GM23338 (cell line): ENCODE measurements around the gene ZFP62. TPM values are rescaled to one million over a fixed set of nuclear protein-coding genes. Genes with fewer than 3 reads are reported as not detected.

Source experiments
- ATAC-seq: fragments of 200-7000 bp; cut with Tn5 transposase; 3 replicates; pipeline ENCODE4 v1.9.1; 2020
- DNase-seq: peaks from one replicate; pipeline ENCODE4 v3.0.0-alpha.2; 2015; ENCODE audit warnings: low spot score
- H2AFZ ChIP-seq: fragments of 200-600 bp; sonication (generic); 2 replicates; pipeline ENCODE4 v1.8.0; 2016; ENCODE audit warnings: antibody characterized with exemption, mild to moderate bottlenecking, moderate library complexity
- H3F3A ChIP-seq: fragments of 200-600 bp; sonication (generic); replicated peaks from 2 replicates; pipeline ENCODE4 v1.8.0; 2017; ENCODE audit warnings: antibody characterized with exemption, mixed run types, low read depth
- H3K27ac ChIP-seq: fragments of 200-600 bp; sonication (generic); 2 replicates; pipeline ENCODE4 v1.6.1; 2016; ENCODE audit warnings: low read depth
- H3K27me3 ChIP-seq: fragments of 200-600 bp; sonication (generic); 2 replicates; pipeline ENCODE4 v1.8.0; 2016; ENCODE audit warnings: mild to moderate bottlenecking, mixed run types, moderate library complexity; ENCODE audit not compliant: insufficient read depth
- H3K36me3 ChIP-seq: fragments of 200-600 bp; sonication (generic); 2 replicates; pipeline ENCODE4 v1.8.0; 2016; ENCODE audit warnings: mild to moderate bottlenecking; ENCODE audit not compliant: insufficient read depth
- H3K4me1 ChIP-seq: fragments of 200-600 bp; sonication (generic); 2 replicates; pipeline ENCODE4 v1.8.0; 2016; ENCODE audit warnings: mild to moderate bottlenecking, moderate library complexity; ENCODE audit not compliant: insufficient read depth
- H3K4me2 ChIP-seq: fragments of 200-600 bp; sonication (generic); 2 replicates; pipeline ENCODE4 v1.7.1; 2017; ENCODE audit warnings: mixed run types
- H3K4me3 ChIP-seq: fragments of 200-600 bp; sonication (generic); 2 replicates; pipeline ENCODE4 v1.6.1; 2016; ENCODE audit warnings: mixed run types
- H3K79me2 ChIP-seq: fragments of 200-600 bp; sonication (generic); replicated peaks from 2 replicates; pipeline ENCODE4 v1.8.0; 2017; ENCODE audit warnings: mild to moderate bottlenecking; ENCODE audit not compliant: insufficient read depth
- H3K9me2 ChIP-seq: fragments of 200-600 bp; sonication (generic); 2 replicates; pipeline ENCODE4 v1.8.0; 2017; ENCODE audit not compliant: insufficient read depth
- H4K20me1 ChIP-seq: fragments of 200-600 bp; sonication (generic); replicated peaks from 2 replicates; pipeline ENCODE4 v1.8.0; 2017; ENCODE audit warnings: mild to moderate bottlenecking; ENCODE audit not compliant: insufficient read depth
- H3K27ac Mint-ChIP-seq: 2 replicates; pipeline ENCODE4 v1.8.0; 2020; ENCODE audit warnings: inconsistent platforms, mild to moderate bottlenecking, moderate library complexity, mixed read lengths
- H3K27me3 Mint-ChIP-seq: 3 replicates; pipeline ENCODE4 v1.8.0; 2022; ENCODE audit warnings: low read depth, mild to moderate bottlenecking, moderate library complexity, mixed read lengths, inconsistent platforms; ENCODE audit not compliant: insufficient read depth, poor library complexity
- H3K36me3 Mint-ChIP-seq: 3 replicates; pipeline ENCODE4 v1.8.0; 2021; ENCODE audit warnings: low read depth, mild to moderate bottlenecking, inconsistent platforms, moderate library complexity, mixed read lengths
- H3K4me1 Mint-ChIP-seq: 3 replicates; pipeline ENCODE4 v1.8.0; 2020; ENCODE audit warnings: mild to moderate bottlenecking, inconsistent platforms, mixed read lengths
- H3K4me3 Mint-ChIP-seq: 3 replicates; pipeline ENCODE4 v1.8.0; 2021; ENCODE audit warnings: moderate library complexity, mild to moderate bottlenecking, inconsistent platforms, mixed read lengths
- H3K9me3 Mint-ChIP-seq: 3 replicates; pipeline ENCODE4 v1.8.0; 2020; ENCODE audit warnings: moderate library complexity, mild to moderate bottlenecking, inconsistent platforms, mixed read lengths
- CREB1 ChIP-seq: fragments of 250-450 bp; sonication (Bioruptor Pico); IDR thresholded peaks from 2 replicates; pipeline ENCODE4 v1.5.0; 2020; ENCODE audit warnings: low read depth, mild to moderate bottlenecking, moderate library complexity
- EZH2 ChIP-seq: fragments of 200-600 bp; sonication (generic); IDR thresholded peaks from one replicate; pipeline ENCODE4 v1.8.0; 2017; ENCODE audit warnings: antibody characterized with exemption, mild to moderate bottlenecking, low read depth; ENCODE audit not compliant: unreplicated experiment
- EZH2phosphoT487 ChIP-seq: fragments of 200-600 bp; sonication (generic); IDR thresholded peaks from one replicate; pipeline ENCODE4 v1.8.1; 2018; ENCODE audit warnings: antibody characterized with exemption; ENCODE audit not compliant: unreplicated experiment
- JUNB ChIP-seq: IDR thresholded peaks from one replicate; pipeline ENCODE4 v1.6.1; 2016; ENCODE audit warnings: antibody characterized with exemption; ENCODE audit not compliant: unreplicated experiment
- NANOG ChIP-seq: IDR thresholded peaks from 2 replicates; pipeline ENCODE4 v1.6.1; 2016; ENCODE audit warnings: antibody characterized with exemption, borderline replicate concordance
- POLR2AphosphoS5 ChIP-seq: IDR thresholded peaks from 2 replicates; pipeline ENCODE4 v1.6.1; 2016; ENCODE audit warnings: antibody characterized with exemption, low read depth
- STAT1 ChIP-seq: IDR thresholded peaks from one replicate; pipeline ENCODE4 v1.6.1; 2016; ENCODE audit warnings: antibody characterized with exemption; ENCODE audit not compliant: unreplicated experiment
- ZNF114 ChIP-seq: fragments of 250-450 bp; sonication (Bioruptor Pico); IDR thresholded peaks from 2 replicates; pipeline ENCODE4 v1.5.0; 2020; ENCODE audit warnings: mild to moderate bottlenecking, moderate library complexity
- polyA plus RNA-seq: library from polyadenylated mRNA; unstranded; fragments of >200 nt; fragmentation: Nextera tagmentation; extraction: Ambion mirVana; gene quantifications from 2 replicates; pipeline ENCODE4 v1.2.1, GENCODE V29; 2016
- total RNA-seq: library from RNA; depleted of rRNA; stranded (reverse); fragments of >200 nt; shearing (Covaris generic); gene quantifications from 2 replicates; pipeline ENCODE4 v1.2.3, GENCODE V29; 2014
- TF ChIP-seq, protein P1 (sequence below), 2 experiments: fragments of 200-600 bp in 1 of 2; sonication (generic) in 1 of 2; conservative IDR thresholded peaks; 2 replicates each; pipeline versions ENCODE4 v1.5.1 to v1.6.1; 2016 to 2017; ENCODE audit warnings: antibody characterized with exemption in 2 of 2, low read depth in 2 of 2, mild to moderate bottlenecking in 2 of 2, moderate library complexity in 1 of 2
- TF ChIP-seq, protein P2 (sequence below): fragments of 250-450 bp; sonication (Bioruptor Pico); IDR thresholded peaks from 2 replicates; pipeline ENCODE4 v1.5.0; 2020; ENCODE audit warnings: mild to moderate bottlenecking, moderate library complexity
- TF ChIP-seq, protein P3 (sequence below): IDR thresholded peaks from one replicate; pipeline ENCODE4 v1.6.1; 2018; ENCODE audit warnings: antibody characterized with exemption; ENCODE audit not compliant: unreplicated experiment
- TF ChIP-seq, protein P4 (sequence below): IDR thresholded peaks from 2 replicates; pipeline ENCODE4 v1.6.1; 2016; ENCODE audit warnings: antibody characterized with exemption

The ZFP62 gene
- total and polyA plus RNA-seq, 2 experiments from 2014 or later, result 32.9 to 33.2 TPM

DNA sequence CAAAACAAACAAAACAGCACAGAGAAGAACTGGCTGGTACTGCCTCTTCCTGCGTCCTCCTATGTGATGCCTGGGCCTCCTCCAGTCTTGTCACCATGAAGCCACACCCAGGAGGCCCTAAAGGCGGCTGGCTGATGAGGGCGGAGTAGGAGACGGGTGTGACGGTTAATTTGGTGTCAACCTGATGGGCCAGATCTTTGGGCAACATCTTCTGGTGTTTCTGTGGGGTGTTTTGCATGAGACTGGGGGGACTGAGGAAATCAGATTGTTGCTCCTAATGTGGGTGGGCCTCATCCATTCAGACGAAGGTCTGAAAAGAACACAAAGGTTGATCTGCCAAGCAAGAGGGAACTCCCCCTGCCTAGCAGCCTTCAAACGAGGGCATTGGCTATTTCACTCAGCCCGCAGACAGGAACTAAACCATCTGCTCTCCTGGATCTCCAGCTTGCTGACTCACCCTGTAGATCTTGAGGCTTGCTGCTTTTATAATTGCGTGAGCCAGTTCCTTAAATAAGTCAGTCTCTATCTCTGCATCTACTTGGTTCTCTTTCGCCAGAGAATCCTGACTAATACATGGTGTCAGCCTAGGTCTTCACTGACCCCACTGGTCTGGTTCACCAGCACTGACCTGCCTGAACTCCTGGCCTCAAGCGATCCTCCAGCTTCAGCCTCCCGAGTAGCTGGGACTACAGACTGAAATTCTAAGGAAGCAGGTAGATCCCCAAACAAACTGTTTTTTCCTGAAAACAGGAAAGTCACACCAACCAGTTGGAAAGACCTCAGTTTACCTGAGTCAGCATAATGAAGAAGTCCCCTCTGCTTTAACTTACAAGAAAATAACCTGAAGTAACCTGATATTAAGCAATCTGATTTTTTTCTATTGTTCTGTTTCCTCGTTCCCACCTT lies 12.8 kb upstream of the ZFP62 start (continued):
- TF ChIP-seq, protein P1, sequence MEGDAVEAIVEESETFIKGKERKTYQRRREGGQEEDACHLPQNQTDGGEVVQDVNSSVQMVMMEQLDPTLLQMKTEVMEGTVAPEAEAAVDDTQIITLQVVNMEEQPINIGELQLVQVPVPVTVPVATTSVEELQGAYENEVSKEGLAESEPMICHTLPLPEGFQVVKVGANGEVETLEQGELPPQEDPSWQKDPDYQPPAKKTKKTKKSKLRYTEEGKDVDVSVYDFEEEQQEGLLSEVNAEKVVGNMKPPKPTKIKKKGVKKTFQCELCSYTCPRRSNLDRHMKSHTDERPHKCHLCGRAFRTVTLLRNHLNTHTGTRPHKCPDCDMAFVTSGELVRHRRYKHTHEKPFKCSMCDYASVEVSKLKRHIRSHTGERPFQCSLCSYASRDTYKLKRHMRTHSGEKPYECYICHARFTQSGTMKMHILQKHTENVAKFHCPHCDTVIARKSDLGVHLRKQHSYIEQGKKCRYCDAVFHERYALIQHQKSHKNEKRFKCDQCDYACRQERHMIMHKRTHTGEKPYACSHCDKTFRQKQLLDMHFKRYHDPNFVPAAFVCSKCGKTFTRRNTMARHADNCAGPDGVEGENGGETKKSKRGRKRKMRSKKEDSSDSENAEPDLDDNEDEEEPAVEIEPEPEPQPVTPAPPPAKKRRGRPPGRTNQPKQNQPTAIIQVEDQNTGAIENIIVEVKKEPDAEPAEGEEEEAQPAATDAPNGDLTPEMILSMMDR (conservative IDR thresholded peaks at IDR 0.05; ENCODE audit: low read depth in 2 of 2), result no peak
- no peak for TF ChIP-seq EZH2
- TF ChIP-seq JUNB, result no peak

GRCh38 chr5:180872419-180872818 lies 11.3 kb upstream of the ZFP62 start:
- H3K27ac ChIP-seq, result no peak overlapping the region
- H3K4me1 ChIP-seq, result peaks cover 7% of the 10 kb centered on the region; the same call in 1 of the 2 replicates
- H3F3A ChIP-seq, result no peaks in the 10 kb centered on the region
- peaks cover 4% of the 10 kb centered on the region for H3K27me3 Mint-ChIP-seq
- peaks cover 21% of the 10 kb centered on the region for H3K4me1 Mint-ChIP-seq
- no peaks in the 10 kb centered on the region for H3K79me2 ChIP-seq
- no peaks in the 10 kb centered on the region for H4K20me1 ChIP-seq
- H3K36me3 ChIP-seq, result no peaks in the 10 kb centered on the region
- H3K9me3 Mint-ChIP-seq, result no peaks in the 10 kb centered on the region
- H3K4me3 Mint-ChIP-seq, result no peak overlapping the region
- no peak overlapping the region for H3K4me3 ChIP-seq
- H2AFZ ChIP-seq, result peak overlapping the region; percentile 59; the same call in 1 of the 2 replicates
- no peaks in the 10 kb centered on the region for H3K9me2 ChIP-seq
- no peaks in the 10 kb centered on the region for H3K36me3 Mint-ChIP-seq
- no peak overlapping the region for H3K27ac Mint-ChIP-seq
- no peak for DNase-seq
- H3K27me3 ChIP-seq, result no peaks in the 10 kb centered on the region
- no peak overlapping the region for H3K4me2 ChIP-seq
- peak; percentile 41 for ATAC-seq
- TF ChIP-seq, protein P2, sequence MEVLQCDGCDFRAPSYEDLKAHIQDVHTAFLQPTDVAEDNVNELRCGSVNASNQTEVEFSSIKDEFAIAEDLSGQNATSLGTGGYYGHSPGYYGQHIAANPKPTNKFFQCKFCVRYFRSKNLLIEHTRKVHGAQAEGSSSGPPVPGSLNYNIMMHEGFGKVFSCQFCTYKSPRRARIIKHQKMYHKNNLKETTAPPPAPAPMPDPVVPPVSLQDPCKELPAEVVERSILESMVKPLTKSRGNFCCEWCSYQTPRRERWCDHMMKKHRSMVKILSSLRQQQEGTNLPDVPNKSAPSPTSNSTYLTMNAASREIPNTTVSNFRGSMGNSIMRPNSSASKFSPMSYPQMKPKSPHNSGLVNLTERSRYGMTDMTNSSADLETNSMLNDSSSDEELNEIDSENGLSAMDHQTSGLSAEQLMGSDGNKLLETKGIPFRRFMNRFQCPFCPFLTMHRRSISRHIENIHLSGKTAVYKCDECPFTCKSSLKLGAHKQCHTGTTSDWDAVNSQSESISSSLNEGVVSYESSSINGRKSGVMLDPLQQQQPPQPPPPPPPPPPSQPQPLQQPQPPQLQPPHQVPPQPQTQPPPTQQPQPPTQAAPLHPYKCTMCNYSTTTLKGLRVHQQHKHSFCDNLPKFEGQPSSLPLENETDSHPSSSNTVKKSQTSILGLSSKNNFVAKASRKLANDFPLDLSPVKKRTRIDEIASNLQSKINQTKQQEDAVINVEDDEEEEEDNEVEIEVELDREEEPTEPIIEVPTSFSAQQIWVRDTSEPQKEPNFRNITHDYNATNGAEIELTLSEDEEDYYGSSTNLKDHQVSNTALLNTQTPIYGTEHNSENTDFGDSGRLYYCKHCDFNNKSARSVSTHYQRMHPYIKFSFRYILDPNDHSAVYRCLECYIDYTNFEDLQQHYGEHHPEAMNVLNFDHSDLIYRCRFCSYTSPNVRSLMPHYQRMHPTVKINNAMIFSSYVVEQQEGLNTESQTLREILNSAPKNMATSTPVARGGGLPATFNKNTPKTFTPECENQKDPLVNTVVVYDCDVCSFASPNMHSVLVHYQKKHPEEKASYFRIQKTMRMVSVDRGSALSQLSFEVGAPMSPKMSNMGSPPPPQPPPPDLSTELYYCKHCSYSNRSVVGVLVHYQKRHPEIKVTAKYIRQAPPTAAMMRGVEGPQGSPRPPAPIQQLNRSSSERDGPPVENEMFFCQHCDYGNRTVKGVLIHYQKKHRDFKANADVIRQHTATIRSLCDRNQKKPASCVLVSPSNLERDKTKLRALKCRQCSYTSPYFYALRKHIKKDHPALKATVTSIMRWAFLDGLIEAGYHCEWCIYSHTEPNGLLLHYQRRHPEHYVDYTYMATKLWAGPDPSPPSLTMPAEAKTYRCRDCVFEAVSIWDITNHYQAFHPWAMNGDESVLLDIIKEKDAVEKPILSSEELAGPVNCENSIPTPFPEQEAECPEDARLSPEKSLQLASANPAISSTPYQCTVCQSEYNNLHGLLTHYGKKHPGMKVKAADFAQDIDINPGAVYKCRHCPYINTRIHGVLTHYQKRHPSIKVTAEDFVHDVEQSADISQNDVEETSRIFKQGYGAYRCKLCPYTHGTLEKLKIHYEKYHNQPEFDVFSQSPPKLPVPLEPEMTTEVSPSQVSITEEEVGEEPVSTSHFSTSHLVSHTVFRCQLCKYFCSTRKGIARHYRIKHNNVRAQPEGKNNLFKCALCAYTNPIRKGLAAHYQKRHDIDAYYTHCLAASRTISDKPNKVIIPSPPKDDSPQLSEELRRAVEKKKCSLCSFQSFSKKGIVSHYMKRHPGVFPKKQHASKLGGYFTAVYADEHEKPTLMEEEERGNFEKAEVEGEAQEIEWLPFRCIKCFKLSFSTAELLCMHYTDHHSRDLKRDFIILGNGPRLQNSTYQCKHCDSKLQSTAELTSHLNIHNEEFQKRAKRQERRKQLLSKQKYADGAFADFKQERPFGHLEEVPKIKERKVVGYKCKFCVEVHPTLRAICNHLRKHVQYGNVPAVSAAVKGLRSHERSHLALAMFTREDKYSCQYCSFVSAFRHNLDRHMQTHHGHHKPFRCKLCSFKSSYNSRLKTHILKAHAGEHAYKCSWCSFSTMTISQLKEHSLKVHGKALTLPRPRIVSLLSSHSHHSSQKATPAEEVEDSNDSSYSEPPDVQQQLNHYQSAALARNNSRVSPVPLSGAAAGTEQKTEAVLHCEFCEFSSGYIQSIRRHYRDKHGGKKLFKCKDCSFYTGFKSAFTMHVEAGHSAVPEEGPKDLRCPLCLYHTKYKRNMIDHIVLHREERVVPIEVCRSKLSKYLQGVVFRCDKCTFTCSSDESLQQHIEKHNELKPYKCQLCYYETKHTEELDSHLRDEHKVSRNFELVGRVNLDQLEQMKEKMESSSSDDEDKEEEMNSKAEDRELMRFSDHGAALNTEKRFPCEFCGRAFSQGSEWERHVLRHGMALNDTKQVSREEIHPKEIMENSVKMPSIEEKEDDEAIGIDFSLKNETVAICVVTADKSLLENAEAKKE, result no peak
- TF ChIP-seq STAT1 (no peak), EZH2phosphoT487 (no peak), JUNB (no peak), CREB1 (no peak), NANOG (no peak), POLR2AphosphoS5 (no peak), ZNF114 (CRISPR knock-in tag) (no peak), EZH2 (no peak)
- TF ChIP-seq, protein P3, sequence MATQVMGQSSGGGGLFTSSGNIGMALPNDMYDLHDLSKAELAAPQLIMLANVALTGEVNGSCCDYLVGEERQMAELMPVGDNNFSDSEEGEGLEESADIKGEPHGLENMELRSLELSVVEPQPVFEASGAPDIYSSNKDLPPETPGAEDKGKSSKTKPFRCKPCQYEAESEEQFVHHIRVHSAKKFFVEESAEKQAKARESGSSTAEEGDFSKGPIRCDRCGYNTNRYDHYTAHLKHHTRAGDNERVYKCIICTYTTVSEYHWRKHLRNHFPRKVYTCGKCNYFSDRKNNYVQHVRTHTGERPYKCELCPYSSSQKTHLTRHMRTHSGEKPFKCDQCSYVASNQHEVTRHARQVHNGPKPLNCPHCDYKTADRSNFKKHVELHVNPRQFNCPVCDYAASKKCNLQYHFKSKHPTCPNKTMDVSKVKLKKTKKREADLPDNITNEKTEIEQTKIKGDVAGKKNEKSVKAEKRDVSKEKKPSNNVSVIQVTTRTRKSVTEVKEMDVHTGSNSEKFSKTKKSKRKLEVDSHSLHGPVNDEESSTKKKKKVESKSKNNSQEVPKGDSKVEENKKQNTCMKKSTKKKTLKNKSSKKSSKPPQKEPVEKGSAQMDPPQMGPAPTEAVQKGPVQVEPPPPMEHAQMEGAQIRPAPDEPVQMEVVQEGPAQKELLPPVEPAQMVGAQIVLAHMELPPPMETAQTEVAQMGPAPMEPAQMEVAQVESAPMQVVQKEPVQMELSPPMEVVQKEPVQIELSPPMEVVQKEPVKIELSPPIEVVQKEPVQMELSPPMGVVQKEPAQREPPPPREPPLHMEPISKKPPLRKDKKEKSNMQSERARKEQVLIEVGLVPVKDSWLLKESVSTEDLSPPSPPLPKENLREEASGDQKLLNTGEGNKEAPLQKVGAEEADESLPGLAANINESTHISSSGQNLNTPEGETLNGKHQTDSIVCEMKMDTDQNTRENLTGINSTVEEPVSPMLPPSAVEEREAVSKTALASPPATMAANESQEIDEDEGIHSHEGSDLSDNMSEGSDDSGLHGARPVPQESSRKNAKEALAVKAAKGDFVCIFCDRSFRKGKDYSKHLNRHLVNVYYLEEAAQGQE, result no peak
- TF ChIP-seq, protein P4, sequence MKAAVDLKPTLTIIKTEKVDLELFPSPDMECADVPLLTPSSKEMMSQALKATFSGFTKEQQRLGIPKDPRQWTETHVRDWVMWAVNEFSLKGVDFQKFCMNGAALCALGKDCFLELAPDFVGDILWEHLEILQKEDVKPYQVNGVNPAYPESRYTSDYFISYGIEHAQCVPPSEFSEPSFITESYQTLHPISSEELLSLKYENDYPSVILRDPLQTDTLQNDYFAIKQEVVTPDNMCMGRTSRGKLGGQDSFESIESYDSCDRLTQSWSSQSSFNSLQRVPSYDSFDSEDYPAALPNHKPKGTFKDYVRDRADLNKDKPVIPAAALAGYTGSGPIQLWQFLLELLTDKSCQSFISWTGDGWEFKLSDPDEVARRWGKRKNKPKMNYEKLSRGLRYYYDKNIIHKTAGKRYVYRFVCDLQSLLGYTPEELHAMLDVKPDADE, result no peak
